Measurements from ENCODE around the gene ELL.

GRCh38 chr19:18433015-18433691 is 88.7 kb downstream of the ELL start:
- no peak for TF ChIP-seq CTCF (conservative IDR thresholded peaks at IDR 0.05; ENCODE audit: low read depth in 2 of 2)
- TF ChIP-seq, protein P1, sequence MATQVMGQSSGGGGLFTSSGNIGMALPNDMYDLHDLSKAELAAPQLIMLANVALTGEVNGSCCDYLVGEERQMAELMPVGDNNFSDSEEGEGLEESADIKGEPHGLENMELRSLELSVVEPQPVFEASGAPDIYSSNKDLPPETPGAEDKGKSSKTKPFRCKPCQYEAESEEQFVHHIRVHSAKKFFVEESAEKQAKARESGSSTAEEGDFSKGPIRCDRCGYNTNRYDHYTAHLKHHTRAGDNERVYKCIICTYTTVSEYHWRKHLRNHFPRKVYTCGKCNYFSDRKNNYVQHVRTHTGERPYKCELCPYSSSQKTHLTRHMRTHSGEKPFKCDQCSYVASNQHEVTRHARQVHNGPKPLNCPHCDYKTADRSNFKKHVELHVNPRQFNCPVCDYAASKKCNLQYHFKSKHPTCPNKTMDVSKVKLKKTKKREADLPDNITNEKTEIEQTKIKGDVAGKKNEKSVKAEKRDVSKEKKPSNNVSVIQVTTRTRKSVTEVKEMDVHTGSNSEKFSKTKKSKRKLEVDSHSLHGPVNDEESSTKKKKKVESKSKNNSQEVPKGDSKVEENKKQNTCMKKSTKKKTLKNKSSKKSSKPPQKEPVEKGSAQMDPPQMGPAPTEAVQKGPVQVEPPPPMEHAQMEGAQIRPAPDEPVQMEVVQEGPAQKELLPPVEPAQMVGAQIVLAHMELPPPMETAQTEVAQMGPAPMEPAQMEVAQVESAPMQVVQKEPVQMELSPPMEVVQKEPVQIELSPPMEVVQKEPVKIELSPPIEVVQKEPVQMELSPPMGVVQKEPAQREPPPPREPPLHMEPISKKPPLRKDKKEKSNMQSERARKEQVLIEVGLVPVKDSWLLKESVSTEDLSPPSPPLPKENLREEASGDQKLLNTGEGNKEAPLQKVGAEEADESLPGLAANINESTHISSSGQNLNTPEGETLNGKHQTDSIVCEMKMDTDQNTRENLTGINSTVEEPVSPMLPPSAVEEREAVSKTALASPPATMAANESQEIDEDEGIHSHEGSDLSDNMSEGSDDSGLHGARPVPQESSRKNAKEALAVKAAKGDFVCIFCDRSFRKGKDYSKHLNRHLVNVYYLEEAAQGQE (IDR thresholded peaks at IDR 0.05; ENCODE audit: unreplicated experiment) = no peak
